ENCODE results near the gene FN1.

DNA sequence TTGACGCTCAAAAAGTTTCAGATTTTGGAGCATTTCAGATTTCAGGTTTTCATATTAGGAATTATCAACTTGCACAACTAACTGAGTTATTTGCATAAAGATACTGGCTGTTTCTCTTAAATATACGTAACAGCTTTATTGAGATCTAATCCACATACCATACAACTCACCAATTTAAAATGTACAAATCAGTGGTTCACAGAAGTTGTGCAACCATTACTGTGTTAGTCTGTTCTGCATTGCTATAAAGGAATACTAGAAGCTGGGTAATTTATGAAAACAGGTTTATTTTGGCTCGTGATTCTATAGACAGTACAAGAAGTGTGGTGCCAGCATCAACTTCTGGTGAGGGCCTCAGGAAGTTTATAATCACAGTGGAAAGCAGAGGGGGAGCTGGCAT lies 115.8 kb downstream of the FN1 start:
- TF ChIP-seq, protein P1, sequence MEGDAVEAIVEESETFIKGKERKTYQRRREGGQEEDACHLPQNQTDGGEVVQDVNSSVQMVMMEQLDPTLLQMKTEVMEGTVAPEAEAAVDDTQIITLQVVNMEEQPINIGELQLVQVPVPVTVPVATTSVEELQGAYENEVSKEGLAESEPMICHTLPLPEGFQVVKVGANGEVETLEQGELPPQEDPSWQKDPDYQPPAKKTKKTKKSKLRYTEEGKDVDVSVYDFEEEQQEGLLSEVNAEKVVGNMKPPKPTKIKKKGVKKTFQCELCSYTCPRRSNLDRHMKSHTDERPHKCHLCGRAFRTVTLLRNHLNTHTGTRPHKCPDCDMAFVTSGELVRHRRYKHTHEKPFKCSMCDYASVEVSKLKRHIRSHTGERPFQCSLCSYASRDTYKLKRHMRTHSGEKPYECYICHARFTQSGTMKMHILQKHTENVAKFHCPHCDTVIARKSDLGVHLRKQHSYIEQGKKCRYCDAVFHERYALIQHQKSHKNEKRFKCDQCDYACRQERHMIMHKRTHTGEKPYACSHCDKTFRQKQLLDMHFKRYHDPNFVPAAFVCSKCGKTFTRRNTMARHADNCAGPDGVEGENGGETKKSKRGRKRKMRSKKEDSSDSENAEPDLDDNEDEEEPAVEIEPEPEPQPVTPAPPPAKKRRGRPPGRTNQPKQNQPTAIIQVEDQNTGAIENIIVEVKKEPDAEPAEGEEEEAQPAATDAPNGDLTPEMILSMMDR (IDR thresholded peaks at IDR 0.05) = no peak
- TF ChIP-seq POLR2A (IDR thresholded peaks at IDR 0.05) = no peak
